OCI-LY1 (cell line): ENCODE results near the gene PMS2.

Experiments used
- CTCF ChIP-seq: fragments of 200-600 bp; sonication (generic), shearing (Covaris generic); IDR thresholded peaks from 2 replicates; pipeline ENCODE4 v1.5.1; 2017; ENCODE audit warnings: mild to moderate bottlenecking, antibody characterized with exemption, low read length, moderate library complexity, mixed read lengths
- EZH2 ChIP-seq: fragments of 200-600 bp; sonication (generic), shearing (Covaris generic); IDR thresholded peaks from 2 replicates; pipeline ENCODE4 v1.8.0; 2017; ENCODE audit warnings: borderline replicate concordance, mixed run types, mild to moderate bottlenecking, antibody characterized with exemption, low read length, moderate library complexity, mixed read lengths

GRCh38 chr7:6032167-6032566 is 23.3 kb upstream of the PMS2 start:
- TF ChIP-seq CTCF (no peak), EZH2 (no peak)
